GM12875 (cell line): ENCODE measurements around the gene EPHB2.

Source experiments
- H3K4me3 ChIP-seq: one replicate; pipeline ENCODE4 v1.5.1; 2011; ENCODE audit warnings: low read depth, low read length, control low read depth
- CTCF ChIP-seq: IDR thresholded peaks from 2 replicates; pipeline ENCODE4 v1.5.1; 2011; ENCODE audit warnings: low read depth, mild to moderate bottlenecking, control low read depth, inconsistent platforms, low read length, moderate library complexity, borderline replicate concordance; ENCODE audit not compliant: insufficient read depth

Gene EPHB2

GRCh38 chr1:22775478-22775877 is 64.8 kb downstream of the EPHB2 start:
- TF ChIP-seq CTCF = no peak
- H3K4me3 ChIP-seq = no peak overlapping the region

- TF ChIP-seq CTCF = no peak
Observed at GRCh38 chr1:22776035-22776613, 65.5 kb downstream of the EPHB2 start.

GRCh38 chr1:22777388-22778057 is 66.9 kb downstream of the EPHB2 start:
- no peak for TF ChIP-seq CTCF
- H3K4me3 ChIP-seq = no peak overlapping the region

More at GRCh38 chr1:22776035-22776613, 65.5 kb downstream of the EPHB2 start:
- H3K4me3 ChIP-seq = no peak overlapping the region

- H3K4me3 ChIP-seq = no peak overlapping the region
Observed at GRCh38 chr1:22778408-22778807, 67.8 kb downstream of the EPHB2 start.

GRCh38 chr1:22778862-22779520 is 68.4 kb downstream of the EPHB2 start:
- no peak for TF ChIP-seq CTCF
- H3K4me3 ChIP-seq = no peak overlapping the region

More at GRCh38 chr1:22778408-22778807, 67.8 kb downstream of the EPHB2 start:
- TF ChIP-seq CTCF = no peak

GRCh38 chr1:22780696-22781095 is 70.1 kb downstream of the EPHB2 start:
- no peak for TF ChIP-seq CTCF
- no peak overlapping the region for H3K4me3 ChIP-seq
